Peyer's patch (tissue), 4 donors: ENCODE results near the gene PRSS50. TPM values are rescaled to one million over a fixed set of nuclear protein-coding genes. Genes with fewer than 3 reads are reported as not detected.
A peak's percentile ranks its signal among the peaks of the same experiment; 100 is the strongest.

ENCODE experiments used
- DNase-seq, 3 donors: peaks; one replicate each; pipeline ENCODE4 v3.0.0-alpha.2; 2017 to 2019
- H3K27ac ChIP-seq, 4 donors: fragments of 200-600 bp; sonication (generic); one replicate each; pipeline ENCODE4 v1.5.1; 2016 to 2019
- H3K27me3 ChIP-seq, 2 donors: fragments of 200-600 bp; sonication (generic); one replicate each; pipeline ENCODE4 v1.5.1; 2019
- H3K36me3 ChIP-seq, 3 donors: fragments of 200-600 bp; sonication (generic); one replicate each; pipeline ENCODE4 v1.5.1; 2016 to 2019
- H3K4me1 ChIP-seq, 4 donors: fragments of 200-600 bp; sonication (generic); one replicate each; pipeline ENCODE4 v1.5.1; 2016 to 2019
- H3K4me3 ChIP-seq, 4 donors: fragments of 200-600 bp; sonication (generic); 1 replicate in 3 of 4; 2 replicates in 1 of 4; pipeline ENCODE4 v1.5.1; 2016 to 2019; ENCODE audit warnings: mild to moderate bottlenecking in 1 of 4
- H3K9me3 ChIP-seq, 4 donors: fragments of 200-600 bp; sonication (generic); one replicate each; pipeline ENCODE4 v1.5.1; 2016 to 2019; ENCODE audit warnings: mild to moderate bottlenecking in 1 of 4
- POLR2A ChIP-seq, 2 donors: fragments of 450-650 bp; IDR thresholded peaks; one replicate each; pipeline ENCODE4 v1.5.1; 2017; ENCODE audit warnings: antibody characterized with exemption in 2 of 2, mild to moderate bottlenecking in 2 of 2, moderate library complexity in 2 of 2
- total RNA-seq, 4 donors: library from RNA; depleted of rRNA; stranded (reverse); fragments of >200 nt; gene quantifications; one replicate each; pipeline ENCODE4 v1.1.0, GENCODE V29; 2016
- TF ChIP-seq, protein P1 (sequence below), 6 experiments: fragments of 450-650 bp in 4 of 6; fragments of 200-600 bp in 2 of 6; sonication (generic) in 1 of 6; IDR thresholded peaks; one replicate each; pipeline ENCODE4 v1.5.1; 2017 to 2019; ENCODE audit warnings: antibody characterized with exemption in 6 of 6, mild to moderate bottlenecking in 3 of 6, moderate library complexity in 1 of 6

PRSS50 gene
- total RNA-seq, result not detected

GRCh38 chr3:46717447-46718231 is at the start of gene PRSS50:
Gene PRSS50, minus strand, starts transcription at chr3:46717869. Its CDS starts 45 bp downstream, at chr3:46717824.
- peak; percentile 10 to 42 (median 36) for DNase-seq
- H3K27me3 ChIP-seq, result no peaks in the 10 kb centered on the region
- no peak within 1 kb of the TSS for H3K27ac ChIP-seq
- no peaks in the 10 kb centered on the region for H3K4me1 ChIP-seq
- no peak for TF ChIP-seq POLR2A (IDR thresholded peaks at IDR 0.05)
- TF ChIP-seq, protein P1, sequence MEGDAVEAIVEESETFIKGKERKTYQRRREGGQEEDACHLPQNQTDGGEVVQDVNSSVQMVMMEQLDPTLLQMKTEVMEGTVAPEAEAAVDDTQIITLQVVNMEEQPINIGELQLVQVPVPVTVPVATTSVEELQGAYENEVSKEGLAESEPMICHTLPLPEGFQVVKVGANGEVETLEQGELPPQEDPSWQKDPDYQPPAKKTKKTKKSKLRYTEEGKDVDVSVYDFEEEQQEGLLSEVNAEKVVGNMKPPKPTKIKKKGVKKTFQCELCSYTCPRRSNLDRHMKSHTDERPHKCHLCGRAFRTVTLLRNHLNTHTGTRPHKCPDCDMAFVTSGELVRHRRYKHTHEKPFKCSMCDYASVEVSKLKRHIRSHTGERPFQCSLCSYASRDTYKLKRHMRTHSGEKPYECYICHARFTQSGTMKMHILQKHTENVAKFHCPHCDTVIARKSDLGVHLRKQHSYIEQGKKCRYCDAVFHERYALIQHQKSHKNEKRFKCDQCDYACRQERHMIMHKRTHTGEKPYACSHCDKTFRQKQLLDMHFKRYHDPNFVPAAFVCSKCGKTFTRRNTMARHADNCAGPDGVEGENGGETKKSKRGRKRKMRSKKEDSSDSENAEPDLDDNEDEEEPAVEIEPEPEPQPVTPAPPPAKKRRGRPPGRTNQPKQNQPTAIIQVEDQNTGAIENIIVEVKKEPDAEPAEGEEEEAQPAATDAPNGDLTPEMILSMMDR (IDR thresholded peaks at IDR 0.05), result no peak
- no peaks in the 10 kb centered on the region for H3K36me3 ChIP-seq
- no peak within 1 kb of the TSS for H3K4me3 ChIP-seq
- no peaks in the 10 kb centered on the region for H3K9me3 ChIP-seq

- Histone ChIP-seq H3K27me3 (no peaks in the 10 kb centered on the region), H3K4me3 (no peak overlapping the region), H3K36me3 (no peaks in the 10 kb centered on the region), H3K4me1 (no peaks in the 10 kb centered on the region), H3K9me3 (peaks cover 0 to 11% (median 5%) of the 10 kb centered on the region in 4 donors), H3K27ac (no peak overlapping the region)
- TF ChIP-seq POLR2A (IDR thresholded peaks at IDR 0.05), result no peak
- TF ChIP-seq, protein P1 (IDR thresholded peaks at IDR 0.05), result no peak
- DNase-seq, result no peak
These were observed 46.5 kb upstream of the PRSS50 start for GRCh38 chr3:46764206-46764605.

DNA sequence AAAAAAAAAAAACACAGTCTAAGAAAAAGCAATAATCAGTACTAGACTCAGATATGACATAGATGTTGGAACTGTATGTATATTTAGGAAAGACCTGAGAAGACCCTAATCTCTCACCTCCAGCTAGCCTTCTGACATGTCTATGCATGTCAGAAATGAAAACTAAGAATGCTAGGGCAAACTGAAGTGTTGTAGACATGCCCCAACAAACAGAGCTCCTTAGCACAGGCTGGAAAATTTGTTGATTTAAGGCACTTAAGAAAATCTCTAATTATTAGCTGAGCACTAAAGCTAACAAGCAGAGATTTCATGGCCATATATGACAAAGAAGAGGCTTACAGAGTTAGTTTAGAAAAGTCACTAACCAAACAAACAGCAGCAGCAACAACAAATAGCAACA is 45.5 kb upstream of the PRSS50 start:
- Histone ChIP-seq H3K36me3 (no peaks in the 10 kb centered on the region), H3K9me3 (peaks cover 0 to 10% (median 5%) of the 10 kb centered on the region in 4 donors), H3K4me1 (no peaks in the 10 kb centered on the region), H3K27ac (no peak overlapping the region), H3K27me3 (no peaks in the 10 kb centered on the region), H3K4me3 (no peak overlapping the region)
- DNase-seq, result no peak
- TF ChIP-seq POLR2A (IDR thresholded peaks at IDR 0.05), result no peak
- TF ChIP-seq, protein P1 (IDR thresholded peaks at IDR 0.05), result no peak

- Histone ChIP-seq H3K36me3 (no peaks in the 10 kb centered on the region), H3K4me1 (no peaks in the 10 kb centered on the region), H3K27ac (no peak overlapping the region), H3K27me3 (no peaks in the 10 kb centered on the region), H3K9me3 (no peaks in the 10 kb centered on the region), H3K4me3 (no peak overlapping the region)
- no peak for TF ChIP-seq POLR2A (IDR thresholded peaks at IDR 0.05)
- TF ChIP-seq, protein P1 (IDR thresholded peaks at IDR 0.05), result no peak
- no peak for DNase-seq
These were observed 41.8 kb upstream of the PRSS50 start for GRCh38 chr3:46759239-46760167.

- DNase-seq, result no peak
- H3K4me3 ChIP-seq, result no peak overlapping the region
These were observed 39.0 kb upstream of the PRSS50 start for GRCh38 chr3:46756642-46757041.

More at GRCh38 chr3:46756642-46757041, 39.0 kb upstream of the PRSS50 start:
- Histone ChIP-seq H3K36me3 (no peaks in the 10 kb centered on the region), H3K9me3 (no peaks in the 10 kb centered on the region), H3K27ac (no peak overlapping the region), H3K27me3 (no peaks in the 10 kb centered on the region), H3K4me1 (no peaks in the 10 kb centered on the region)
- no peak for TF ChIP-seq POLR2A (IDR thresholded peaks at IDR 0.05)
- TF ChIP-seq, protein P1 (IDR thresholded peaks at IDR 0.05), result no peak
